ENCODE data around the gene CST4. TPM values are rescaled to one million over a fixed set of nuclear protein-coding genes. Genes with fewer than 3 reads are reported as not detected.
"Not testable (repeated sequence)": the region's sequence is repeated elsewhere in the genome, so short reads cannot be mapped to it uniquely, and the experiment has no call there.

CST4 gene
- total RNA-seq, 1 donor, result not detected

GRCh38 chr20:23637282-23638221, 51.3 kb downstream of the CST4 start, which contains the start of gene CST3:
Gene CST3 (minus strand): TSS chr20:23637955. CDS start chr20:23637862, 93 bp downstream.
- peaks cover 20% of the 10 kb centered on the region for H3K36me3 ChIP-seq (ENCODE audit: insufficient read depth, low read length)
- peak within 1 kb of the TSS; percentile 93 for H3K4me2 ChIP-seq (ENCODE audit: insufficient read depth, low read length)
- H3K4me1 ChIP-seq (ENCODE audit: insufficient read depth, low read length), result peaks cover 22% of the 10 kb centered on the region
- H3K27ac ChIP-seq (ENCODE audit: low read depth, low read length), result peak within 1 kb of the TSS; percentile 73
- TF ChIP-seq CTCF (IDR thresholded peaks at IDR 0.05; ENCODE audit: extremely low read depth, low read depth, low read length), result no peak
- peak within 1 kb of the TSS; percentile 90 for H3K4me3 ChIP-seq (ENCODE audit: insufficient read depth, low read length)
- H2AFZ ChIP-seq (ENCODE audit: low read length), result peak within 1 kb of the TSS; percentile 85
- peaks cover 24% of the 10 kb centered on the region for H4K20me1 ChIP-seq (ENCODE audit: insufficient read depth, low read length)
- H3K9me3 ChIP-seq (ENCODE audit: low read depth, low read length), result no peaks in the 10 kb centered on the region
- no peaks in the 10 kb centered on the region for H3K27me3 ChIP-seq (ENCODE audit: insufficient read depth, low read length)
- DNase-seq (ENCODE audit: insufficient read length, low spot score, missing footprints), result peak; percentile 98
- peaks cover 26% of the 10 kb centered on the region for H3K79me2 ChIP-seq (ENCODE audit: insufficient read depth, low read length)

- peak overlapping the region; percentile 93 for H3K4me2 ChIP-seq (ENCODE audit: insufficient read depth, low read length)
- H3K36me3 ChIP-seq (ENCODE audit: insufficient read depth, low read length), result peaks cover 20% of the 10 kb centered on the region
- H3K79me2 ChIP-seq (ENCODE audit: insufficient read depth, low read length), result peaks cover 26% of the 10 kb centered on the region
- no peaks in the 10 kb centered on the region for H3K27me3 ChIP-seq (ENCODE audit: insufficient read depth, low read length)
- peak overlapping the region; percentile 90 for H3K4me3 ChIP-seq (ENCODE audit: insufficient read depth, low read length)
- H3K9me3 ChIP-seq (ENCODE audit: low read depth, low read length), result no peaks in the 10 kb centered on the region
- peaks cover 24% of the 10 kb centered on the region for H4K20me1 ChIP-seq (ENCODE audit: insufficient read depth, low read length)
- H2AFZ ChIP-seq (ENCODE audit: low read length), result peak overlapping the region; percentile 85
- H3K27ac ChIP-seq (ENCODE audit: low read depth, low read length), result peak overlapping the region; percentile 73
- peak; percentile 84 for DNase-seq (ENCODE audit: insufficient read length, low spot score, missing footprints)
- H3K4me1 ChIP-seq (ENCODE audit: insufficient read depth, low read length), result peaks cover 16% of the 10 kb centered on the region
- no peak for TF ChIP-seq CTCF (IDR thresholded peaks at IDR 0.05; ENCODE audit: extremely low read depth, low read depth, low read length)
Observed at GRCh38 chr20:23636908-23637281, 51.9 kb downstream of the CST4 start.

- peak overlapping the region; percentile 85 for H2AFZ ChIP-seq (ENCODE audit: low read length)
- H3K27ac ChIP-seq (ENCODE audit: low read depth, low read length), result peak overlapping the region; percentile 73
- peak overlapping the region; percentile 90 for H3K4me3 ChIP-seq (ENCODE audit: insufficient read depth, low read length)
- no peaks in the 10 kb centered on the region for H3K27me3 ChIP-seq (ENCODE audit: insufficient read depth, low read length)
- DNase-seq (ENCODE audit: insufficient read length, low spot score, missing footprints), result no peak
- no peaks in the 10 kb centered on the region for H3K9me3 ChIP-seq (ENCODE audit: low read depth, low read length)
- peaks cover 24% of the 10 kb centered on the region for H4K20me1 ChIP-seq (ENCODE audit: insufficient read depth, low read length)
- H3K4me1 ChIP-seq (ENCODE audit: insufficient read depth, low read length), result peaks cover 13% of the 10 kb centered on the region
- H3K79me2 ChIP-seq (ENCODE audit: insufficient read depth, low read length), result peaks cover 26% of the 10 kb centered on the region
- H3K4me2 ChIP-seq (ENCODE audit: insufficient read depth, low read length), result peak overlapping the region; percentile 93
- TF ChIP-seq CTCF (IDR thresholded peaks at IDR 0.05; ENCODE audit: extremely low read depth, low read depth, low read length), result no peak
- H3K36me3 ChIP-seq (ENCODE audit: insufficient read depth, low read length), result peaks cover 20% of the 10 kb centered on the region
Observed at GRCh38 chr20:23636182-23636907, 52.5 kb downstream of the CST4 start.

- not testable (repeated sequence) for H3K9me3 ChIP-seq (ENCODE audit: low read depth, low read length); H2AFZ ChIP-seq (ENCODE audit: low read length); H3K27me3 ChIP-seq (ENCODE audit: insufficient read depth, low read length); DNase-seq (ENCODE audit: insufficient read length, low spot score, missing footprints); H3K4me3 ChIP-seq (ENCODE audit: insufficient read depth, low read length); H3K27ac ChIP-seq (ENCODE audit: low read depth, low read length)
- Histone ChIP-seq H3K4me2 (ENCODE audit: insufficient read depth, low read length) (peak overlapping the region; percentile 93), H3K4me1 (ENCODE audit: insufficient read depth, low read length) (peaks cover 13% of the 10 kb centered on the region), H3K79me2 (ENCODE audit: insufficient read depth, low read length) (peaks cover 26% of the 10 kb centered on the region), H4K20me1 (ENCODE audit: insufficient read depth, low read length) (peaks cover 24% of the 10 kb centered on the region), H3K36me3 (ENCODE audit: insufficient read depth, low read length) (peaks cover 20% of the 10 kb centered on the region)
Observed at GRCh38 chr20:23635768-23636090, 53.1 kb downstream of the CST4 start.

Small RNAs within 50 kb of the gene (small RNA-seq; reads per million reads assigned to genes)
- not detected for gene CST2P1

Other genes starting within 250 kb of the CST4 start
- 0.59 TPM in 1 of 2 replicates, not detected in the other for gene CSTL1, start 249.4 kb downstream of the CST4 start, total RNA-seq
- not detected in 2 replicates for gene CST11, start 236.2 kb downstream of the CST4 start, total RNA-seq
- not detected in 2 replicates for gene CST8, start 197.9 kb downstream of the CST4 start, total RNA-seq
- gene CST9L, start 120.6 kb downstream of the CST4 start, total RNA-seq, result not detected in 2 replicates
- gene CST9, start 83.1 kb downstream of the CST4 start, total RNA-seq, result not detected in 2 replicates
- gene CST3, start 51.1 kb downstream of the CST4 start, total RNA-seq, result 169 and 229 TPM in 2 replicates
- not detected in 2 replicates for gene CST1, start 61.9 kb upstream of the CST4 start, total RNA-seq
- not detected in 2 replicates for gene CST2, start 137.7 kb upstream of the CST4 start, total RNA-seq
- gene CST5, start 190.7 kb upstream of the CST4 start, total RNA-seq, result not detected in 2 replicates